ENCODE data around the gene ZNF418. TPM values are rescaled to one million over a fixed set of nuclear protein-coding genes. Genes with fewer than 3 reads are reported as not detected.
"Not testable (repeated sequence)": the region's sequence is repeated elsewhere in the genome, so short reads cannot be mapped to it uniquely, and the experiment has no call there.

Gene ZNF418
- total and polyA plus RNA-seq, 2 donors = 8.2 to 12.8 TPM

- H3K9me3 ChIP-seq (ENCODE audit: control insufficient read depth in 2 of 2, insufficient read depth in 1 of 2, low read length in 1 of 2) = no peaks in the 10 kb centered on the region
- WGBS = 97% methylated on average over 6 of the region's 6 CpGs
- DNase-seq (ENCODE audit: low read depth in 6 of 9, low spot score in 9 of 9) = no peak
- H3K36me3 ChIP-seq (ENCODE audit: control insufficient read depth in 2 of 2, insufficient read depth in 2 of 2, low read length in 1 of 2) = peaks cover 8 to 15% of the 10 kb centered on the region in 2 donors
- no peak overlapping the region for H3K4me3 ChIP-seq (ENCODE audit: low read length in 2 of 2)
- H3K4me1 ChIP-seq (ENCODE audit: control insufficient read depth in 2 of 2, insufficient read depth in 2 of 2, low read length in 2 of 2) = no peaks in the 10 kb centered on the region
- H3K27me3 ChIP-seq (ENCODE audit: control insufficient read depth in 2 of 2, insufficient read depth in 1 of 2, low read length in 1 of 2) = no peaks in the 10 kb centered on the region
- H3K27ac ChIP-seq (ENCODE audit: low read depth in 1 of 2, low read length in 1 of 2) = no peak overlapping the region
Measured at GRCh38 chr19:57905258-57905657, 29.9 kb downstream of the ZNF418 start.

GRCh38 chr19:57903618-57904184 is 31.5 kb downstream of the ZNF418 start:
- no peaks in the 10 kb centered on the region for H3K9me3 ChIP-seq (ENCODE audit: control insufficient read depth in 2 of 2, insufficient read depth in 1 of 2, low read length in 1 of 2)
- no peak overlapping the region for H3K4me3 ChIP-seq (ENCODE audit: low read length in 2 of 2)
- H3K4me1 ChIP-seq (ENCODE audit: control insufficient read depth in 2 of 2, insufficient read depth in 2 of 2, low read length in 2 of 2) = no peaks in the 10 kb centered on the region
- 86% methylated on average over 7 of the region's 7 CpGs for WGBS
- DNase-seq (ENCODE audit: low read depth in 6 of 9, low spot score in 9 of 9) = no peak
- no peak overlapping the region for H3K27ac ChIP-seq (ENCODE audit: low read depth in 1 of 2, low read length in 1 of 2)
- H3K36me3 ChIP-seq (ENCODE audit: control insufficient read depth in 2 of 2, insufficient read depth in 2 of 2, low read length in 1 of 2) = peaks cover 6 to 15% of the 10 kb centered on the region in 2 donors
- no peaks in the 10 kb centered on the region for H3K27me3 ChIP-seq (ENCODE audit: control insufficient read depth in 2 of 2, insufficient read depth in 1 of 2, low read length in 1 of 2)

DNA sequence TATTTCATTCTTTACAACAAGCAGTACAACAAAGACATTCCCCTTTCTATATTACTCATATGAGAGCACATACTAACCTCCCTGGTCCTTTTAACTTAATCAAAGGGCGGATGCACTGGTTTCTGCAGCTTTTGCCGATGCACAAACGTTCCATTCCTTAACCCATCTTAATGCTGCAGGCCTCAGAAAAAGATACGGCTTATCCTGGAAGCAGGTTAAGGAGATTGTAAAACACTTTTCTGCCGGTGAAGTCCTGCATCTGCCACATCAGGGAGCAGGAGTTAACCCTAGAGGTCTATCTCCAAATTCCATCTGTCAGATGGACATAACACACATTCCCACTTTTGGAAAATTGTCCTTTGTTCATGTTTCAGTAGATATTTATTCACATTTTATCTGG is 34.9 kb downstream of the ZNF418 start:
- Histone ChIP-seq H3K9me3 (ENCODE audit: control insufficient read depth in 2 of 2, insufficient read depth in 1 of 2, low read length in 1 of 2) (no peaks in the 10 kb centered on the region), H3K27me3 (ENCODE audit: control insufficient read depth in 2 of 2, insufficient read depth in 1 of 2, low read length in 1 of 2) (no peaks in the 10 kb centered on the region), H3K27ac (ENCODE audit: low read depth in 1 of 2, low read length in 1 of 2) (no peak overlapping the region), H3K4me3 (ENCODE audit: low read length in 2 of 2) (no peak overlapping the region), H3K4me1 (ENCODE audit: control insufficient read depth in 2 of 2, insufficient read depth in 2 of 2, low read length in 2 of 2) (no peaks in the 10 kb centered on the region), H3K36me3 (ENCODE audit: control insufficient read depth in 2 of 2, insufficient read depth in 2 of 2, low read length in 1 of 2) (no peaks in the 10 kb centered on the region)
- 97% methylated on average over 5 of the region's 5 CpGs for WGBS
- DNase-seq (ENCODE audit: low read depth in 6 of 9, low spot score in 9 of 9) = no peak

DNA sequence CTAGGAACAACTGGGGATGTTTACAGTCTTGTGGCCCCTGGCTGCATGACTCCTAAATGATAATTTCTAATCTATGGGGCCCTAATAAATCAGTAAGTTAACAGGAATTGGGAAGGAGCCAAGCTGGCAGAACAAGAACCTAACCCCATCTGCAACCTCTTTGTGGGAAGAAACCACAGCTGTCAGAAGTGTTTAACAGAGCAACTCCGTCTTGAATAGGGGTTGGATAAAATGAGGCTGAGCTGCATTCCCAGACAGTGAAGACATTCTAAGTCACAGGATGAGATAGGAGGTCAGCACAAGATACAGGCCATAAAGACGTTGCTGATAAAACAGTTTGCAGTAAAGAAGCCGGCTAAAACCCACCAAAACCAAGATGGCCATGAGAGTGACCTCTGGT is 44.5 kb downstream of the ZNF418 start:
- H3K36me3 ChIP-seq (ENCODE audit: control insufficient read depth in 2 of 2, insufficient read depth in 2 of 2, low read length in 1 of 2); DNase-seq (ENCODE audit: low read depth in 6 of 9, low spot score in 9 of 9); H3K4me3 ChIP-seq (ENCODE audit: low read length in 2 of 2); H3K27ac ChIP-seq (ENCODE audit: low read depth in 1 of 2, low read length in 1 of 2); H3K27me3 ChIP-seq (ENCODE audit: control insufficient read depth in 2 of 2, insufficient read depth in 1 of 2, low read length in 1 of 2); H3K9me3 ChIP-seq (ENCODE audit: control insufficient read depth in 2 of 2, insufficient read depth in 1 of 2, low read length in 1 of 2): not testable (repeated sequence)
- WGBS = 93% methylated on average over 3 of the region's 3 CpGs
- H3K4me1 ChIP-seq (ENCODE audit: control insufficient read depth in 2 of 2, insufficient read depth in 2 of 2, low read length in 2 of 2) = peaks cover 7 to 11% of the 10 kb centered on the region in 2 donors

DNA sequence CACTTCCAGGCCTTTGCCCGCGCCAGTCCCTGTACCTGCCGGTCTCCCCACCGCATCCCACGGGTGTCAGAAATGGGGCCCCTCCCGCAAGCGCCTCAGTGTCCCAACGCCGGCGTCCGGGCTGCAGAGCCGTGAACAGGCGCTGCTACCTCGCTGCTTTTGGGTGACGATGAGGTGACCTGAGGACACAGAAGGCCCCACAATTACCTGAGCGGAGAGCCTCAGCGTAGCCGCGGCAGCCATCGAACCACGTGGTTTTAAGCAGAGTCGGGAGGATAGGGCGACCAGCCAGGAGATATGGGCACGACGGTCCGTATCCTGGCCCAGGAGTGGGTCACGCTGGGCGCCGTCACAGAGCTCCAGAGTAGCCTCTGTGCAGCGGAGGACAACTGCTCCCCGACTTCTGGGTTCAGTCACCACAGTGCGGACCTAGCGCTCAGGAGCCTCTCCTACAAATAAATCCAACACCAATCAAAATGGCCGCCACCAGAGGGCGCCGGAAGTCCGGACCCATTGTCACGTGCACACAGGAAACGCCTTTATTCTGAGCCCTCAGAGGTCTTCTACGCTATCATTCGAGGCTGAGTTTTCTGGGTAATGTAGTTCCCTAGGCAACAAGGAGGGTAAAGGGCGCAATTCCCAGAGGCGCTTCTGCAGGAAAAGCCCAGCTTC is 46.5 kb downstream of the ZNF418 start, which contains the start of gene ZNF814:
TSS of gene ZNF814 (minus strand) at position 478 of the 672 bp plus-strand sequence. CDS start at position 243, 235 bp downstream.
- no peaks in the 10 kb centered on the region for H3K27me3 ChIP-seq (ENCODE audit: control insufficient read depth in 2 of 2, insufficient read depth in 1 of 2, low read length in 1 of 2)
- H3K9me3 ChIP-seq (ENCODE audit: control insufficient read depth in 2 of 2, insufficient read depth in 1 of 2, low read length in 1 of 2) = peaks cover 2 to 13% of the 10 kb centered on the region in 2 donors
- peak; percentile 56 to 91 (median 75) for DNase-seq (ENCODE audit: low read depth in 6 of 9, low spot score in 9 of 9)
- peaks cover 9 to 12% of the 10 kb centered on the region in 2 donors for H3K36me3 ChIP-seq (ENCODE audit: control insufficient read depth in 2 of 2, insufficient read depth in 2 of 2, low read length in 1 of 2)
- H3K4me1 ChIP-seq (ENCODE audit: control insufficient read depth in 2 of 2, insufficient read depth in 2 of 2, low read length in 2 of 2) = peaks cover 7 to 11% of the 10 kb centered on the region in 2 donors
- peak within 1 kb of the TSS; percentile 72 to 89 for H3K27ac ChIP-seq (ENCODE audit: low read depth in 1 of 2, low read length in 1 of 2)
- H3K4me3 ChIP-seq (ENCODE audit: low read length in 2 of 2) = peak within 1 kb of the TSS; percentile 69 to 85
- 3% methylated on average over 43 of the region's 43 CpGs for WGBS

DNA sequence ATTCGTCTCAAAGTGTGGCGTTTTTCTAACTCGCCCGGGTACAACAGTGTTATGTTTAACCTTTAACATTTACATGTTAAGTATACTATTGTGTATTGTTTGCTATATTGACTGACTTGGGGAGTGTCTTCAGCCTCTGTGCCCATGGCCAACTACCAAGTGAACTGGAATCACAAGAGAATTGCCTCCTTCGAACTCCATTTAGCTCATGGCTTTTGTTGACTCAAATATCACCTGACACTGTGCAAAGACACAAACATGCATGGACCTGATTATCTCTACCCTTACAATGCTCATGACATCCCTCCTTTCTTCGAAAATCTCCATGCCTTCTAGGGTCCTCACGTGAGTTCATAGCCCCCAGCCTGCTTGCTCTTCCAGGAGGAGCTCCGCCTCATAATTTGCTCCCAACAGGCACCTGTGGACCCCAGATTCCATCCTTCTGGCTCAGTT is 47.1 kb downstream of the ZNF418 start:
- no peaks in the 10 kb centered on the region for H3K27me3 ChIP-seq (ENCODE audit: control insufficient read depth in 2 of 2, insufficient read depth in 1 of 2, low read length in 1 of 2)
- peaks cover 9 to 12% of the 10 kb centered on the region in 2 donors for H3K36me3 ChIP-seq (ENCODE audit: control insufficient read depth in 2 of 2, insufficient read depth in 2 of 2, low read length in 1 of 2)
- H3K27ac ChIP-seq (ENCODE audit: low read depth in 1 of 2, low read length in 1 of 2) = peak overlapping the region in 1 of 2 donors; percentile 72
- peak overlapping the region; percentile 69 to 85 for H3K4me3 ChIP-seq (ENCODE audit: low read length in 2 of 2)
- WGBS = 23% methylated on average over 8 of the region's 8 CpGs
- H3K4me1 ChIP-seq (ENCODE audit: control insufficient read depth in 2 of 2, insufficient read depth in 2 of 2, low read length in 2 of 2) = peaks cover 7 to 11% of the 10 kb centered on the region in 2 donors
- peak in 1 of 9 donors; percentile 1 for DNase-seq (ENCODE audit: low read depth in 6 of 9, low spot score in 9 of 9)
- peaks cover 2 to 13% of the 10 kb centered on the region in 2 donors for H3K9me3 ChIP-seq (ENCODE audit: control insufficient read depth in 2 of 2, insufficient read depth in 1 of 2, low read length in 1 of 2)

GRCh38 chr19:57887195-57887941 is 47.8 kb downstream of the ZNF418 start:
- peak overlapping the region in 1 of 2 donors; percentile 69 for H3K4me3 ChIP-seq (ENCODE audit: low read length in 2 of 2)
- no peak for DNase-seq (ENCODE audit: low read depth in 6 of 9, low spot score in 9 of 9)
- 72% methylated on average over 6 of the region's 6 CpGs for WGBS
- no peaks in the 10 kb centered on the region for H3K27me3 ChIP-seq (ENCODE audit: control insufficient read depth in 2 of 2, insufficient read depth in 1 of 2, low read length in 1 of 2)
- no peak overlapping the region for H3K27ac ChIP-seq (ENCODE audit: low read depth in 1 of 2, low read length in 1 of 2)
- peaks cover 2 to 13% of the 10 kb centered on the region in 2 donors for H3K9me3 ChIP-seq (ENCODE audit: control insufficient read depth in 2 of 2, insufficient read depth in 1 of 2, low read length in 1 of 2)
- H3K4me1 ChIP-seq (ENCODE audit: control insufficient read depth in 2 of 2, insufficient read depth in 2 of 2, low read length in 2 of 2) = peaks cover 7 to 11% of the 10 kb centered on the region in 2 donors
- H3K36me3 ChIP-seq (ENCODE audit: control insufficient read depth in 2 of 2, insufficient read depth in 2 of 2, low read length in 1 of 2) = peaks cover 9 to 12% of the 10 kb centered on the region in 2 donors

DNA sequence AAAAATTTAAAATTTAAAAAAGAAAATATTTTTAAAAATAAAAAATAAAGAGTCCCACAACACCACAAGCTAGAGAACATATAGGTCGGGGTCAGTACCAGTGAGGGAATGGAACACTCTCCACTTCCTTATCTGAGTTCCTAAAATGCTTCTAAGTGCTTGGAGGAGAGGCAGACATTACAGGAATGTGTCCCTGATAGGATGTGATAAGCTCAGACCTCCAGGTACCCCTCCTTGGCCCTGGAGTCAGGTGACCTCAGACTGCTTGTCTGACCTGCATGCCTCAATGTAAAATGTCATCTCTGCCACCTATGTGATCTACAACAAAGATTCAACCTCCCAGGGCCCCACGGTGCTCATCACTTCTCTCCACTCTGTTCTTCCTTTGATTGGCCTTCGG is 49.2 kb downstream of the ZNF418 start:
- Histone ChIP-seq H3K9me3 (ENCODE audit: control insufficient read depth in 2 of 2, insufficient read depth in 1 of 2, low read length in 1 of 2) (peaks cover 2 to 13% of the 10 kb centered on the region in 2 donors), H3K4me1 (ENCODE audit: control insufficient read depth in 2 of 2, insufficient read depth in 2 of 2, low read length in 2 of 2) (peaks cover 7 to 11% of the 10 kb centered on the region in 2 donors), H3K36me3 (ENCODE audit: control insufficient read depth in 2 of 2, insufficient read depth in 2 of 2, low read length in 1 of 2) (peaks cover 9 to 12% of the 10 kb centered on the region in 2 donors), H3K27me3 (ENCODE audit: control insufficient read depth in 2 of 2, insufficient read depth in 1 of 2, low read length in 1 of 2) (no peaks in the 10 kb centered on the region), H3K27ac (ENCODE audit: low read depth in 1 of 2, low read length in 1 of 2) (no peak overlapping the region), H3K4me3 (ENCODE audit: low read length in 2 of 2) (no peak overlapping the region)
- WGBS = 98% methylated on average over 3 of the region's 3 CpGs
- no peak for DNase-seq (ENCODE audit: low read depth in 6 of 9, low spot score in 9 of 9)

All from thymus (tissue), 11 donors.